Small intestine (tissue), 7 donors: Measurements from ENCODE around the gene COLGALT1. TPM values are rescaled to one million over a fixed set of nuclear protein-coding genes. Genes with fewer than 3 reads are reported as not detected.
"Not testable (repeated sequence)": the region's sequence is repeated elsewhere in the genome, so short reads cannot be mapped to it uniquely, and the experiment has no call there.

Experiments used
- DNase-seq, 2 donors: peaks; one replicate each; pipeline versions ENCODE4 v3.0.0 to v3.0.0-alpha.2; 2013
- FAIRE-seq: peaks from 2 replicates; lab custom pipeline; 2012; peaks lifted over from hg19 to GRCh38; lab: Jason Lieb, UNC
- H3K27ac ChIP-seq, 3 donors: one replicate each; pipeline ENCODE4 v1.5.1; 2013; ENCODE audit warnings: low read length in 2 of 3, mild to moderate bottlenecking in 2 of 3, control low read depth in 1 of 3, inconsistent platforms in 1 of 3, low read depth in 1 of 3, moderate library complexity in 1 of 3
- H3K27me3 ChIP-seq, 3 donors: one replicate each; pipeline ENCODE4 v1.6.1; 2013; ENCODE audit warnings: low read length in 3 of 3, inconsistent platforms in 1 of 3; ENCODE audit not compliant: control insufficient read depth in 3 of 3, insufficient read depth in 3 of 3
- H3K36me3 ChIP-seq, 3 donors: one replicate each; pipeline ENCODE4 v1.6.1; 2013; ENCODE audit warnings: low read length in 3 of 3, inconsistent platforms in 1 of 3, low read depth in 1 of 3, mild to moderate bottlenecking in 1 of 3, moderate library complexity in 1 of 3; ENCODE audit not compliant: control insufficient read depth in 3 of 3, insufficient read depth in 2 of 3
- H3K4me1 ChIP-seq, 3 donors: one replicate each; pipeline ENCODE4 v1.6.1; 2013; ENCODE audit warnings: low read length in 2 of 3, inconsistent platforms in 1 of 3, low read depth in 1 of 3, mild to moderate bottlenecking in 1 of 3, moderate library complexity in 1 of 3; ENCODE audit not compliant: control insufficient read depth in 3 of 3, insufficient read depth in 2 of 3
- H3K4me3 ChIP-seq, 3 donors: one replicate each; pipeline ENCODE4 v1.5.1; 2013; ENCODE audit warnings: low read length in 3 of 3, control low read depth in 1 of 3, inconsistent platforms in 1 of 3, low read depth in 1 of 3, mild to moderate bottlenecking in 1 of 3, moderate library complexity in 1 of 3
- H3K9me3 ChIP-seq, 2 donors: one replicate each; pipeline ENCODE4 v1.6.1; 2013; ENCODE audit warnings: low read depth in 1 of 2, low read length in 1 of 2; ENCODE audit not compliant: control insufficient read depth in 2 of 2, insufficient read depth in 1 of 2
- WGBS, 3 donors: extraction: QIAGEN DNeasy Blood & Tissue Kit; methylation state at CpG; one replicate each; pipeline ENCODE4 v1.1.7; 2013; 5-methylcytosine and 5-hydroxymethylcytosine counted together
- polyA plus RNA-seq, 4 donors: library from polyadenylated mRNA; stranded (reverse) in 3 of 4; unstranded in 1 of 4; fragments of 200-250 nt in 3 of 4; fragments of 120-200 nt in 1 of 4; gene quantifications; one replicate each; pipeline versions ENCODE4 v1.2.1 to v1.2.3, GENCODE V29; 2013
- donor health status: healthy with polysubstance abuse.
- donor health status: control.
- donor health status: control.
- donor health status: Bipolar disorder and iron deficiency.
- donor health status: healthy.

The COLGALT1 gene
- polyA plus RNA-seq, 4 donors, result 21.0 to 49.1 (median 31.6) TPM

- H3K27ac ChIP-seq, result no peak overlapping the region
- DNase-seq, result no peak
- no peaks in the 10 kb centered on the region for H3K27me3 ChIP-seq
- no peaks in the 10 kb centered on the region for H3K9me3 ChIP-seq
- H3K4me1 ChIP-seq, result no peaks in the 10 kb centered on the region
- 86 to 93% (median 92%) methylated on average over 19 of the region's 19 CpGs for WGBS, 3 donors
- H3K36me3 ChIP-seq, result peaks cover 2 to 67% (median 5%) of the 10 kb centered on the region in 3 donors
- no peak overlapping the region for H3K4me3 ChIP-seq
- no peak for FAIRE-seq
These were observed 25.9 kb downstream of the COLGALT1 start for GRCh38 chr19:17581211-17581874.

GRCh38 chr19:17582613-17583012 lies 27.2 kb downstream of the COLGALT1 start:
- H3K36me3 ChIP-seq, result peaks cover 2 to 55% (median 5%) of the 10 kb centered on the region in 3 donors
- WGBS, 3 donors, result 79 to 87% (median 81%) methylated on average over 8 of the region's 8 CpGs
- H3K27ac ChIP-seq, result no peak overlapping the region
- no peaks in the 10 kb centered on the region for H3K27me3 ChIP-seq
- H3K4me3 ChIP-seq, result no peak overlapping the region
- FAIRE-seq (no peak), DNase-seq (no peak)
- H3K4me1 ChIP-seq, result no peaks in the 10 kb centered on the region
- no peaks in the 10 kb centered on the region for H3K9me3 ChIP-seq

- 68 to 83% (median 72%) methylated on average over 3 of the region's 3 CpGs for WGBS, 3 donors
- Histone ChIP-seq H3K9me3 (no peaks in the 10 kb centered on the region), H3K27me3 (no peaks in the 10 kb centered on the region), H3K36me3 (peaks cover 2 to 40% (median 5%) of the 10 kb centered on the region in 3 donors), H3K27ac (no peak overlapping the region), H3K4me3 (no peak overlapping the region), H3K4me1 (no peaks in the 10 kb centered on the region)
- FAIRE-seq (no peak), DNase-seq (no peak)
These were observed 28.7 kb downstream of the COLGALT1 start for GRCh38 chr19:17584132-17584531.

- WGBS, 3 donors, result 69 to 72% (median 70%) methylated on average over 7 of the region's 7 CpGs
- not testable (repeated sequence) for FAIRE-seq, H3K27ac ChIP-seq, H3K4me3 ChIP-seq, H3K4me1 ChIP-seq, H3K9me3 ChIP-seq, H3K27me3 ChIP-seq, DNase-seq
- peaks cover 2 to 27% (median 5%) of the 10 kb centered on the region in 3 donors for H3K36me3 ChIP-seq
These were observed 29.9 kb downstream of the COLGALT1 start for GRCh38 chr19:17585395-17585794.

- DNase-seq, result no peak
- Histone ChIP-seq H3K9me3 (no peaks in the 10 kb centered on the region), H3K4me3 (no peak overlapping the region), H3K27ac (no peak overlapping the region), H3K4me1 (no peaks in the 10 kb centered on the region), H3K27me3 (no peaks in the 10 kb centered on the region), H3K36me3 (no peaks in the 10 kb centered on the region)
- no peak for FAIRE-seq
- 0 to 84% (median 48%) methylated on average over 1 of the region's 1 CpG for WGBS, 3 donors
These were observed 35.4 kb downstream of the COLGALT1 start for GRCh38 chr19:17590866-17591265.

- H3K27ac ChIP-seq, H3K4me3 ChIP-seq, H3K9me3 ChIP-seq, H3K27me3 ChIP-seq, H3K4me1 ChIP-seq, DNase-seq, FAIRE-seq, H3K36me3 ChIP-seq: not testable (repeated sequence)
- 50 to 79% (median 56%) methylated on average over 7 of the region's 7 CpGs for WGBS, 3 donors
These were observed 38.8 kb downstream of the COLGALT1 start for GRCh38 chr19:17594296-17594695.

GRCh38 chr19:17598063-17598462 lies 42.6 kb downstream of the COLGALT1 start:
- not testable (repeated sequence) for FAIRE-seq
- 86 to 90% (median 88%) methylated on average over 8 of the region's 8 CpGs for WGBS, 3 donors

GRCh38 chr19:17598953-17599352 lies 43.5 kb downstream of the COLGALT1 start:
- no peak overlapping the region for H3K4me3 ChIP-seq
- H3K36me3 ChIP-seq, result no peaks in the 10 kb centered on the region
- peaks cover 0 to 9% (median 0%) of the 10 kb centered on the region in 3 donors for H3K27me3 ChIP-seq
- H3K27ac ChIP-seq, result no peak overlapping the region
- H3K4me1 ChIP-seq, result no peaks in the 10 kb centered on the region
- 70 to 76% (median 74%) methylated on average over 9 of the region's 9 CpGs for WGBS, 3 donors
- DNase-seq, result no peak
- no peaks in the 10 kb centered on the region for H3K9me3 ChIP-seq
- FAIRE-seq, result no peak

More at GRCh38 chr19:17598063-17598462, 42.6 kb downstream of the COLGALT1 start:
- not testable (repeated sequence) for H3K4me1 ChIP-seq, H3K4me3 ChIP-seq, H3K27ac ChIP-seq, H3K9me3 ChIP-seq, H3K27me3 ChIP-seq, H3K36me3 ChIP-seq, DNase-seq

- FAIRE-seq (no peak), DNase-seq (no peak)
- no peak overlapping the region for H3K4me3 ChIP-seq
- 71 to 72% (median 72%) methylated on average over 10 of the region's 10 CpGs for WGBS, 3 donors
- H3K9me3 ChIP-seq, result no peaks in the 10 kb centered on the region
- no peaks in the 10 kb centered on the region for H3K4me1 ChIP-seq
- H3K27me3 ChIP-seq, result peaks cover 0 to 11% (median 0%) of the 10 kb centered on the region in 3 donors
- H3K27ac ChIP-seq, result no peak overlapping the region
- H3K36me3 ChIP-seq, result no peaks in the 10 kb centered on the region
These were observed 44.3 kb downstream of the COLGALT1 start for GRCh38 chr19:17599780-17600179.
